ENCODE data around the gene FBXO17.
"Not testable (repeated sequence)": the region's sequence is repeated elsewhere in the genome, so short reads cannot be mapped to it uniquely, and the experiment has no call there.

DNA sequence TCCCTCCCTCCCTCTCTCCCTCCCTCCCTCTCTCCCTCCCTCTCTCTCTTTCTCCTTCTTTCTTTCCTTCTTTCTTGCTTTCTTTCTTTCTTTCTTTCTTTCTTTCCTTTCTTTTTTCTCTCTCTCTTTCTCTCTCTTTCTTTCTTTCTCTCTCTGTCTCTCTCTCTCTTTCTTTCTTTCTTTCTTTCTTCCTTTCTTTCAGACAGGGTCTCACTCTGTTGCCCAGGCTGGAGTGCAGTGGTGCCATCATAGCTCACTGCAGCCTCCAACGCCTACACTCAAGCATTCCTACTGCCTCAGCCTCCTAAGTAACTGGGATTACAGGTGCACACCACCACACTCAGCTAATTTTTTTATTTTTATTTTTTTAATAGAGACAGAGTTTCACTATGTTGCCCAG is 14.1 kb upstream of the FBXO17 start:
- not testable (repeated sequence) for TF ChIP-seq POLR2A (IDR thresholded peaks at IDR 0.05)
- TF ChIP-seq, protein P1, sequence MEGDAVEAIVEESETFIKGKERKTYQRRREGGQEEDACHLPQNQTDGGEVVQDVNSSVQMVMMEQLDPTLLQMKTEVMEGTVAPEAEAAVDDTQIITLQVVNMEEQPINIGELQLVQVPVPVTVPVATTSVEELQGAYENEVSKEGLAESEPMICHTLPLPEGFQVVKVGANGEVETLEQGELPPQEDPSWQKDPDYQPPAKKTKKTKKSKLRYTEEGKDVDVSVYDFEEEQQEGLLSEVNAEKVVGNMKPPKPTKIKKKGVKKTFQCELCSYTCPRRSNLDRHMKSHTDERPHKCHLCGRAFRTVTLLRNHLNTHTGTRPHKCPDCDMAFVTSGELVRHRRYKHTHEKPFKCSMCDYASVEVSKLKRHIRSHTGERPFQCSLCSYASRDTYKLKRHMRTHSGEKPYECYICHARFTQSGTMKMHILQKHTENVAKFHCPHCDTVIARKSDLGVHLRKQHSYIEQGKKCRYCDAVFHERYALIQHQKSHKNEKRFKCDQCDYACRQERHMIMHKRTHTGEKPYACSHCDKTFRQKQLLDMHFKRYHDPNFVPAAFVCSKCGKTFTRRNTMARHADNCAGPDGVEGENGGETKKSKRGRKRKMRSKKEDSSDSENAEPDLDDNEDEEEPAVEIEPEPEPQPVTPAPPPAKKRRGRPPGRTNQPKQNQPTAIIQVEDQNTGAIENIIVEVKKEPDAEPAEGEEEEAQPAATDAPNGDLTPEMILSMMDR (IDR thresholded peaks at IDR 0.05) = not testable (repeated sequence)

All from adrenal gland (tissue), 5 donors.